ENCODE measurements around the gene DMD. TPM values are rescaled to one million over a fixed set of nuclear protein-coding genes. Genes with fewer than 3 reads are reported as not detected.

DMD gene
- total RNA-seq, 1 experiment from 2014 or later: 47.2 TPM

DNA sequence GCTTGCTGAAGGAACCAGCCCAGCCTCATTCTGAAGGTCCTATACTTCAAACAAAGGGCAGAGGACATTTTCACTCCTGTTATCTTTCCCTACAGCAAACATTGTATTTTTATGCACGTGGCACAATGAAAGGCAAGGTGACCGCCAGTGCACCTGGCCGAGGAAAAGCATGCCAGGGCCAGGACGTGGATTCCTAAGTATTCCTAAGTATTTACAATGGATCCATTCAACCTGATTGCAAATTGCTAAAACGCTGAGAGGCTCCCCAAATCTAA is 2011.6 kb downstream of the DMD start:
- peaks cover 19% of the 10 kb centered on the region for H3K36me3 Mint-ChIP-seq (ENCODE audit: insufficient read depth, unreplicated experiment)
- no peaks in the 10 kb centered on the region for H3K9me3 Mint-ChIP-seq (ENCODE audit: unreplicated experiment)
- H3K27ac Mint-ChIP-seq (ENCODE audit: unreplicated experiment): peak overlapping the region; percentile 87
- TF ChIP-seq, protein P1, sequence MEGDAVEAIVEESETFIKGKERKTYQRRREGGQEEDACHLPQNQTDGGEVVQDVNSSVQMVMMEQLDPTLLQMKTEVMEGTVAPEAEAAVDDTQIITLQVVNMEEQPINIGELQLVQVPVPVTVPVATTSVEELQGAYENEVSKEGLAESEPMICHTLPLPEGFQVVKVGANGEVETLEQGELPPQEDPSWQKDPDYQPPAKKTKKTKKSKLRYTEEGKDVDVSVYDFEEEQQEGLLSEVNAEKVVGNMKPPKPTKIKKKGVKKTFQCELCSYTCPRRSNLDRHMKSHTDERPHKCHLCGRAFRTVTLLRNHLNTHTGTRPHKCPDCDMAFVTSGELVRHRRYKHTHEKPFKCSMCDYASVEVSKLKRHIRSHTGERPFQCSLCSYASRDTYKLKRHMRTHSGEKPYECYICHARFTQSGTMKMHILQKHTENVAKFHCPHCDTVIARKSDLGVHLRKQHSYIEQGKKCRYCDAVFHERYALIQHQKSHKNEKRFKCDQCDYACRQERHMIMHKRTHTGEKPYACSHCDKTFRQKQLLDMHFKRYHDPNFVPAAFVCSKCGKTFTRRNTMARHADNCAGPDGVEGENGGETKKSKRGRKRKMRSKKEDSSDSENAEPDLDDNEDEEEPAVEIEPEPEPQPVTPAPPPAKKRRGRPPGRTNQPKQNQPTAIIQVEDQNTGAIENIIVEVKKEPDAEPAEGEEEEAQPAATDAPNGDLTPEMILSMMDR (IDR thresholded peaks at IDR 0.05; ENCODE audit: insufficient read depth in 1 of 2, low read depth in 1 of 2, low read length in 1 of 2, severe bottlenecking in 1 of 2, unreplicated experiment in 1 of 2): no peak
- POLR2A ChIA-PET: no interaction called here
- Histone ChIP-seq H3K4me1 (peaks cover 40% of the 10 kb centered on the region), H3K27me3 (replicated peaks; ENCODE audit: control insufficient read depth, insufficient read depth, low read length) (no peaks in the 10 kb centered on the region), H3K36me3 (ENCODE audit: control insufficient read depth, insufficient read depth, low read length) (no peaks in the 10 kb centered on the region), H3K9me3 (no peaks in the 10 kb centered on the region), H3K4me3 (ENCODE audit: low read depth, low read length) (no peak overlapping the region)
- peaks cover 20% of the 10 kb centered on the region for H3K4me1 Mint-ChIP-seq (ENCODE audit: low read depth, unreplicated experiment)
- H3K27me3 Mint-ChIP-seq (ENCODE audit: insufficient read depth, unreplicated experiment): no peaks in the 10 kb centered on the region
- BruUV-seq (replicated peaks): no TSS peak
- intact Hi-C loops (cut with micrococcal nuclease; ENCODE audit: unreplicated experiment): loop anchor here (1.0 kb wide), 3 partner anchors 10 to 34 kb away; no protein-coding TSS in a partner anchor
- peak; percentile 76 to 84 for DNase-seq
- CTCF ChIA-PET: no interaction called here
- no peak overlapping the region for H3K4me3 Mint-ChIP-seq (ENCODE audit: unreplicated experiment)

DNA sequence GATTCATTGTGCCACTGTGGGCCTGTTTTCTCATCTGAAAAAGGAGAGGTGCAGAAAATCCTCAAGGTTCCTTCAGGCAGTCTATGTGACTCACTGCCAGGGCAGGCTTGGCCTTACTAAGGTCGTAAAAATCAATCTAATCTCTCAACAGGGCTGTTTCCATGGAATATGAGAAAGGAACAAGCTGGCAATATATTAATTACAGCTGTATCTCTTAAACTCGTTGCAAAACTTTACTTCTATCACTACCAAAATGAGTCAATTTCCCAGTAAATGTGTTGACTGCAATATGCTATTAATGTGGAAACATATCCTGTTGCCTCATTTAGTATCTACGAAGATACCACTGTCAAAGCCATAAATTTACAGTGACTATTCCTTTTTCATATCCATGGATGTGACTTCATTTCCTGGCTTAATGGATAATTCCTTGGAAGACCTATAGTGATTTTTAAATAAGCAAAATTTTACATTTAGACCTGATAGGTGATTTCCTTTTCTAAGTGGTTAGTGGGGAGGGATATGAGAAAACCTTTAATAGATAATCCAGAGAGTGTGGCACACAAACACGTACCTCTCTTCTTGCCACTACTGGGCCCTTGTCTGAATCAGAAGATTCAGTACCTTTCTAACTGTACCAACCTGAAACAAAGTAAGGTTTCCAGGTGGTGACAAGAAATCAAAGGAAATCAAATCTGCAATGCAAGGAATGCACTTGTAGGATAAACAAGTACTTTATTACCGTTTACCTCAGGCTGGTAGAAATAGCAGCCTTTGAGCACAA is 2012.1 kb downstream of the DMD start:
- Mint-ChIP-seq H3K4me3 (ENCODE audit: unreplicated experiment) (no peak overlapping the region), H3K27ac (ENCODE audit: unreplicated experiment) (peak overlapping the region; percentile 87), H3K27me3 (ENCODE audit: insufficient read depth, unreplicated experiment) (no peaks in the 10 kb centered on the region), H3K4me1 (ENCODE audit: low read depth, unreplicated experiment) (peaks cover 20% of the 10 kb centered on the region), H3K36me3 (ENCODE audit: insufficient read depth, unreplicated experiment) (peaks cover 23% of the 10 kb centered on the region), H3K9me3 (ENCODE audit: unreplicated experiment) (no peaks in the 10 kb centered on the region)
- ChIA-PET CTCF (no interaction called here), POLR2A (no interaction called here)
- Histone ChIP-seq H3K4me3 (ENCODE audit: low read depth, low read length) (no peak overlapping the region), H3K4me1 (peaks cover 40% of the 10 kb centered on the region), H3K36me3 (ENCODE audit: control insufficient read depth, insufficient read depth, low read length) (no peaks in the 10 kb centered on the region), H3K9me3 (no peaks in the 10 kb centered on the region), H3K27me3 (replicated peaks; ENCODE audit: control insufficient read depth, insufficient read depth, low read length) (no peaks in the 10 kb centered on the region)
- no peak for DNase-seq
- intact Hi-C loops (cut with micrococcal nuclease; ENCODE audit: unreplicated experiment): loop anchor here (1.0 kb wide), 3 partner anchors 10 to 34 kb away; no protein-coding TSS in a partner anchor
- TF ChIP-seq, protein P1 (IDR thresholded peaks at IDR 0.05; ENCODE audit: insufficient read depth in 1 of 2, low read depth in 1 of 2, low read length in 1 of 2, severe bottlenecking in 1 of 2, unreplicated experiment in 1 of 2): no peak
- no TSS peak for BruUV-seq (replicated peaks)

DNA sequence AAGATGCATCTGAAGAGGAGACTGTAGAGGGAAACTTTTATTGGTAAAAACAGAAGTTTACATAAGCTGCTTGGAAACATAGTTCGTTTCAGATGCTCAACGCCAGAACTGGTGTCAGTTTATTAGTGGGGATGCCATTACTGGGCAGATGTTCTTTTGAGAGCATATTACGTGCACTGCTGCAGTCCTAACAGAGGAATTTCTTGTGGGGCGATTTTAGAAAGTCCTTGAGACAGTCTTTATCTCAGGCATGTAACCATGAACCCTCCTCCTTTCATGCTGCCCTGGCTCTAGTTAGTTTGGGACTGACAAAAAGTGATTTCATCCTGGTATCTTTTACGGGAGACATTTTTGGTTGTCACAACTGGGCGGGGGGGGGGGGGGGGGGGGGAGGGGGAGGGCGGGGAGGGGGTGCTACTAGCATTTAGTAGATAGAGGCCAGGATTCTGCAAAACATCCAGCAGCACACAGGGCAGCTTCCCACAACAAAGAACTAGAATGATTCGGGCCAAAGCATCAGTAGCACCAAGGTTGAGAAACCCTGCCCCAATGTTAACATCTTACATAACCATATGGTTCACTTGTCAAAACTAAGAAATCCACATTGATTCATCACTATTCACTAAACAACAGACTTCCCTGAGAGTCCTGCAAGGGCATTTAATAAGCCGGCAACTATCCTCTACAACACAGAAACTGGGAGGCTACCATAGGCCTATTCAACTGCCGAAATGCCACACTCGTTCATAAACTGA is 2021.0 kb downstream of the DMD start:
- no peak for DNase-seq
- CTCF ChIA-PET: no interaction called here
- TF ChIP-seq, protein P1 (IDR thresholded peaks at IDR 0.05; ENCODE audit: insufficient read depth in 1 of 2, low read depth in 1 of 2, low read length in 1 of 2, severe bottlenecking in 1 of 2, unreplicated experiment in 1 of 2): no peak
- Histone ChIP-seq H3K4me1 (no peaks in the 10 kb centered on the region), H3K9me3 (no peaks in the 10 kb centered on the region), H3K27me3 (replicated peaks; ENCODE audit: control insufficient read depth, insufficient read depth, low read length) (no peaks in the 10 kb centered on the region), H3K4me3 (ENCODE audit: low read depth, low read length) (no peak overlapping the region), H3K36me3 (ENCODE audit: control insufficient read depth, insufficient read depth, low read length) (no peaks in the 10 kb centered on the region)
- Mint-ChIP-seq H3K27ac (ENCODE audit: unreplicated experiment) (no peak overlapping the region), H3K4me3 (ENCODE audit: unreplicated experiment) (no peak overlapping the region), H3K27me3 (ENCODE audit: insufficient read depth, unreplicated experiment) (no peaks in the 10 kb centered on the region), H3K36me3 (ENCODE audit: insufficient read depth, unreplicated experiment) (peaks cover 23% of the 10 kb centered on the region), H3K9me3 (ENCODE audit: unreplicated experiment) (no peaks in the 10 kb centered on the region), H3K4me1 (ENCODE audit: low read depth, unreplicated experiment) (peaks cover 6% of the 10 kb centered on the region)
- intact Hi-C loops (cut with micrococcal nuclease; ENCODE audit: unreplicated experiment): no loop called here
- POLR2A ChIA-PET: no interaction called here
- no TSS peak for BruUV-seq (replicated peaks)

Measured in Caco-2 (cell line).